Neural cell (in vitro differentiated cells): ENCODE results near the gene SNRPD3. TPM values are rescaled to one million over a fixed set of nuclear protein-coding genes. Genes with fewer than 3 reads are reported as not detected.

Experiments
- H2AFZ ChIP-seq: fragments of 200-600, 300-800 bp; sonication (generic), shearing (Covaris generic); 2 replicates; pipeline ENCODE4 v1.6.0; 2014; ENCODE audit warnings: low read depth, mild to moderate bottlenecking, antibody characterized with exemption, low read length, moderate library complexity
- H3F3A ChIP-seq: fragments of 200-600 bp; shearing (Covaris generic); 2 replicates; pipeline ENCODE4 v1.6.1; 2016; ENCODE audit warnings: mild to moderate bottlenecking, moderate library complexity, mixed read lengths, antibody characterized with exemption, low read length; ENCODE audit not compliant: insufficient read depth, poor library complexity, severe bottlenecking
- H3K27ac ChIP-seq: fragments of 200-600, 300-800 bp; sonication (generic), shearing (Covaris generic); 2 replicates; pipeline ENCODE4 v1.5.1; 2014; ENCODE audit warnings: mild to moderate bottlenecking, low read length, moderate library complexity
- H3K27me3 ChIP-seq: fragments of 300-800, 200-600 bp; sonication (generic), shearing (Covaris generic); 2 replicates; pipeline ENCODE4 v1.6.0; 2014; ENCODE audit warnings: mild to moderate bottlenecking, low read depth, low read length, moderate library complexity; ENCODE audit not compliant: insufficient read depth
- H3K36me3 ChIP-seq: fragments of 300-800, 200-600 bp; sonication (generic), shearing (Covaris generic); 2 replicates; pipeline ENCODE4 v1.5.1; 2014; ENCODE audit warnings: mild to moderate bottlenecking, antibody characterized with exemption, low read length, moderate library complexity; ENCODE audit not compliant: insufficient read depth
- H3K4me2 ChIP-seq: fragments of 300-800, 200-600 bp; sonication (generic), shearing (Covaris generic); 2 replicates; pipeline ENCODE4 v1.6.0; 2014; ENCODE audit warnings: mild to moderate bottlenecking, low read length
- H3K4me3 ChIP-seq: fragments of 300-800, 200-600 bp; sonication (generic), shearing (Covaris generic); 2 replicates; pipeline ENCODE4 v1.5.1; 2014; ENCODE audit warnings: mild to moderate bottlenecking, low read length, moderate library complexity
- H3K79me2 ChIP-seq: fragments of 200-600 bp; shearing (Covaris generic); replicated peaks from 2 replicates; pipeline ENCODE4 v1.6.0; 2014; ENCODE audit warnings: mild to moderate bottlenecking, low read length, moderate library complexity; ENCODE audit not compliant: insufficient read depth
- H3K9ac ChIP-seq: fragments of 300-800, 200-600 bp; sonication (generic), shearing (Covaris generic); 2 replicates; pipeline ENCODE4 v1.6.1; 2016; ENCODE audit warnings: mild to moderate bottlenecking, low read length, mixed read lengths
- H3K9me2 ChIP-seq: fragments of 200-600 bp; shearing (Covaris generic); 2 replicates; pipeline ENCODE4 v1.6.1; 2016; ENCODE audit warnings: mild to moderate bottlenecking, low read length, mixed read lengths; ENCODE audit not compliant: insufficient read depth
- H3K9me3 ChIP-seq: fragments of 200-600, 300-800 bp; sonication (generic), shearing (Covaris generic); 2 replicates; pipeline ENCODE4 v1.6.1; 2016; ENCODE audit warnings: mild to moderate bottlenecking, mixed run types, low read length, moderate library complexity, mixed read lengths
- H4K20me1 ChIP-seq: fragments of 200-600 bp; shearing (Covaris generic); 2 replicates; pipeline ENCODE4 v1.6.1; 2016; ENCODE audit warnings: mild to moderate bottlenecking, mixed run types; ENCODE audit not compliant: insufficient read depth
- EP300 ChIP-seq: fragments of 450-650 bp; conservative IDR thresholded peaks from 2 replicates; pipeline ENCODE4 v1.6.1; 2014; ENCODE audit warnings: antibody characterized with exemption, mild to moderate bottlenecking, moderate library complexity; ENCODE audit not compliant: poor library complexity, severe bottlenecking
- EZH2 ChIP-seq: fragments of 200-600, 300-800 bp; shearing (Covaris generic), sonication (generic); IDR thresholded peaks from 2 replicates; pipeline ENCODE4 v1.6.1; 2014; ENCODE audit warnings: antibody characterized with exemption, low read length, borderline replicate concordance, mild to moderate bottlenecking; ENCODE audit not compliant: insufficient read depth, poor library complexity, severe bottlenecking
- MXI1 ChIP-seq: fragments of 450-650 bp; conservative IDR thresholded peaks from 2 replicates; pipeline ENCODE4 v1.6.1; 2014; ENCODE audit warnings: antibody characterized with exemption, mild to moderate bottlenecking; ENCODE audit not compliant: poor library complexity, severe bottlenecking
- POLR2AphosphoS5 ChIP-seq: IDR thresholded peaks from 2 replicates; pipeline ENCODE4 v1.6.1; 2012
- RAD21 ChIP-seq: fragments of 450-650 bp; conservative IDR thresholded peaks from 2 replicates; pipeline ENCODE4 v1.6.1; 2014; ENCODE audit warnings: antibody characterized with exemption, mild to moderate bottlenecking, moderate library complexity
- SMC3 ChIP-seq: fragments of 450-650 bp; conservative IDR thresholded peaks from 2 replicates; pipeline ENCODE4 v1.6.1; 2014; ENCODE audit warnings: antibody characterized with exemption, mild to moderate bottlenecking, moderate library complexity; ENCODE audit not compliant: poor library complexity
- TAF1 ChIP-seq: IDR thresholded peaks from 2 replicates; pipeline ENCODE4 v1.6.1; 2012; ENCODE audit warnings: low read depth
- polyA plus RNA-seq: library from polyadenylated mRNA; depleted of rRNA; stranded (reverse); fragments of >200 nt; gene quantifications from 2 replicates; pipeline ENCODE4 v1.2.3, GENCODE V29; 2014
- TF ChIP-seq, protein P1 (sequence below): fragments of 450-650 bp; IDR thresholded peaks from 2 replicates; pipeline ENCODE4 v1.5.1; 2014; ENCODE audit warnings: antibody characterized with exemption, mild to moderate bottlenecking, moderate library complexity; ENCODE audit not compliant: poor library complexity, severe bottlenecking
- TF ChIP-seq, protein P2 (sequence below): IDR thresholded peaks from 2 replicates; pipeline ENCODE4 v1.6.1; 2012; ENCODE audit warnings: borderline replicate concordance

The SNRPD3 gene
- polyA plus RNA-seq, 1 donor from 2014 or later: 195 TPM

DNA sequence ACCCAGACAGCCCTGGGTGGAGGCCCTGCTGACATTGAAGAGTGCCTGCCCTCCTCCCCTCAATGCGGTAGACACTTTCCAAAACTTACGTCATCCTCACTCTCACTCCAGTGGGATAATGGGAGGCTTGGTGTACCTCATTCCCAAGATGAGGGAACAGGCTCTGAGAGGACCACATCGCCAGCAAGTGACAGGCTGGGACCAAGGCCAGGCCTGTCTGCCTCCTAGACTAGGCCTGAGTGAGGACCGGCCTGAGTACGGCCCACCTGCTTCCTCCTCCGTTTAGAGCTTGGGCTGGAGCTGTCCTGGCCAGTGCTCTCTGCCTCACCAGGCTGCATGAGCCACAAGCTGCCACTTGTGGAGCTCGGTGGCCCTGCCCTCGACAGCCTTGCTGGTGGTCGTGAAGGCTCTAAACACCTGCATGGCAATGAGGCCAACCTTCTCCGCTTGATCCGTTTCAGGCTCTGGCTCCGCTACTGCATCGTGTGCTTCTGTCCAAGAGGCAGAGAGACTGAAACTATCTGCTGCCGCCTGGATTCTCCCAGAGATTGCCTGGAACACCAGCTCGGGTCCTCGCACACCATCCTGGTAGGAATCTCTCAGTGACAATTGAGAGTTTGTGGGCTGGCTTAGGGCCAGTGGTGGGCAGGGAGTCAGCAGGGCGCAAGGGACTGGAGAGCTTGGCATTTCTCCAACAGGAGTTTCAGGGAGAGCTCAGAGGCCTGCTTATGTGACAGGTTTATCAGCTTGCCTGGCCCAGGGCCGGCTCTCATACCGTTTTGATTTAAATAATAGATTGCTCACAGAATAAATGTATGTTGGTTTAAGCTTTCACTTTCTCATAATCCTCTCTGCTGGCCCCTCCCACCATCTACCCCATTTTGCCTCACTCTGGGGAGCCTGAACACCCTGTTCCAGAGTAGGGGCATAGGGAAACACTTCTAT lies 27.7 kb downstream of the SNRPD3 start:
- Histone ChIP-seq H3K27me3 (no peaks in the 10 kb centered on the region), H4K20me1 (no peaks in the 10 kb centered on the region), H3K27ac (no peak overlapping the region), H3K9me2 (no peaks in the 10 kb centered on the region), H3K4me3 (no peak overlapping the region), H3K36me3 (no peaks in the 10 kb centered on the region), H2AFZ (no peak overlapping the region), H3K4me2 (no peak overlapping the region), H3F3A (no peaks in the 10 kb centered on the region), H3K9ac (no peak overlapping the region), H3K79me2 (no peaks in the 10 kb centered on the region), H3K9me3 (no peaks in the 10 kb centered on the region)
- no peak for TF ChIP-seq MXI1
- no peak for TF ChIP-seq POLR2AphosphoS5
- no peak for TF ChIP-seq RAD21
- no peak for TF ChIP-seq EP300
- TF ChIP-seq, protein P1, sequence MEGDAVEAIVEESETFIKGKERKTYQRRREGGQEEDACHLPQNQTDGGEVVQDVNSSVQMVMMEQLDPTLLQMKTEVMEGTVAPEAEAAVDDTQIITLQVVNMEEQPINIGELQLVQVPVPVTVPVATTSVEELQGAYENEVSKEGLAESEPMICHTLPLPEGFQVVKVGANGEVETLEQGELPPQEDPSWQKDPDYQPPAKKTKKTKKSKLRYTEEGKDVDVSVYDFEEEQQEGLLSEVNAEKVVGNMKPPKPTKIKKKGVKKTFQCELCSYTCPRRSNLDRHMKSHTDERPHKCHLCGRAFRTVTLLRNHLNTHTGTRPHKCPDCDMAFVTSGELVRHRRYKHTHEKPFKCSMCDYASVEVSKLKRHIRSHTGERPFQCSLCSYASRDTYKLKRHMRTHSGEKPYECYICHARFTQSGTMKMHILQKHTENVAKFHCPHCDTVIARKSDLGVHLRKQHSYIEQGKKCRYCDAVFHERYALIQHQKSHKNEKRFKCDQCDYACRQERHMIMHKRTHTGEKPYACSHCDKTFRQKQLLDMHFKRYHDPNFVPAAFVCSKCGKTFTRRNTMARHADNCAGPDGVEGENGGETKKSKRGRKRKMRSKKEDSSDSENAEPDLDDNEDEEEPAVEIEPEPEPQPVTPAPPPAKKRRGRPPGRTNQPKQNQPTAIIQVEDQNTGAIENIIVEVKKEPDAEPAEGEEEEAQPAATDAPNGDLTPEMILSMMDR: no peak
- TF ChIP-seq, protein P2, sequence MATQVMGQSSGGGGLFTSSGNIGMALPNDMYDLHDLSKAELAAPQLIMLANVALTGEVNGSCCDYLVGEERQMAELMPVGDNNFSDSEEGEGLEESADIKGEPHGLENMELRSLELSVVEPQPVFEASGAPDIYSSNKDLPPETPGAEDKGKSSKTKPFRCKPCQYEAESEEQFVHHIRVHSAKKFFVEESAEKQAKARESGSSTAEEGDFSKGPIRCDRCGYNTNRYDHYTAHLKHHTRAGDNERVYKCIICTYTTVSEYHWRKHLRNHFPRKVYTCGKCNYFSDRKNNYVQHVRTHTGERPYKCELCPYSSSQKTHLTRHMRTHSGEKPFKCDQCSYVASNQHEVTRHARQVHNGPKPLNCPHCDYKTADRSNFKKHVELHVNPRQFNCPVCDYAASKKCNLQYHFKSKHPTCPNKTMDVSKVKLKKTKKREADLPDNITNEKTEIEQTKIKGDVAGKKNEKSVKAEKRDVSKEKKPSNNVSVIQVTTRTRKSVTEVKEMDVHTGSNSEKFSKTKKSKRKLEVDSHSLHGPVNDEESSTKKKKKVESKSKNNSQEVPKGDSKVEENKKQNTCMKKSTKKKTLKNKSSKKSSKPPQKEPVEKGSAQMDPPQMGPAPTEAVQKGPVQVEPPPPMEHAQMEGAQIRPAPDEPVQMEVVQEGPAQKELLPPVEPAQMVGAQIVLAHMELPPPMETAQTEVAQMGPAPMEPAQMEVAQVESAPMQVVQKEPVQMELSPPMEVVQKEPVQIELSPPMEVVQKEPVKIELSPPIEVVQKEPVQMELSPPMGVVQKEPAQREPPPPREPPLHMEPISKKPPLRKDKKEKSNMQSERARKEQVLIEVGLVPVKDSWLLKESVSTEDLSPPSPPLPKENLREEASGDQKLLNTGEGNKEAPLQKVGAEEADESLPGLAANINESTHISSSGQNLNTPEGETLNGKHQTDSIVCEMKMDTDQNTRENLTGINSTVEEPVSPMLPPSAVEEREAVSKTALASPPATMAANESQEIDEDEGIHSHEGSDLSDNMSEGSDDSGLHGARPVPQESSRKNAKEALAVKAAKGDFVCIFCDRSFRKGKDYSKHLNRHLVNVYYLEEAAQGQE: no peak
- no peak for TF ChIP-seq TAF1
- TF ChIP-seq SMC3: no peak
- TF ChIP-seq EZH2: no peak

DNA sequence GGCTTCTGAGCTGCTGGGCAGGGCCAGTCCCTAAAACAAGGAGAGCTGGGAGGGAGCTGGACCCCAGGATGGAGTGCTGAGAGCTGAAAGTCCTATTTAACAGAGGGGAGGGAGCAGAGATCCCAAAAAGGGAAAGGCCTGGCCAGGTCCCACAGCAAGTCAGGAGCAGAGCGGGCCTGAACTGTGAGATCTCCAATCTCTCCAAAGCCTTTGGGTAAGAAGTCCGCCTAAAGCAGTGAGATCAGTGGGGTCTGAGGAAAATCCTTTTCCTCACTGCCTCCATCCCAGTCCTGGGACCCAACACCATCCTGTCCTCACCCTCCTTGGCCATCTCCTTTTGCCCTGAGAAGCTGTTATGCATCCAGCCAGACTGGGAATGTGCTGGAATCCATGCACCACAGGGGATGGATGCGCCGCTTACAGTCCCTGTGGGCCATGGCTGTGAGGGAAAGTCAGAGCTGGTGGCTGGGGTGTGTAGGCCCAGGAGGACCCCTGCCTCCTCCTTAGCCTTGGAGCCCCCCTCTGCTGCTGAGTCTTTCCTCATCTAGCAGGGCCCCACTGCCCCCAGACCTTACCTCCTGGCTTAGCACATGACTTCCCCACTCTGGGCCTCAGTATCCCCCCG lies 28.5 kb downstream of the SNRPD3 start:
- H3K79me2 ChIP-seq: no peaks in the 10 kb centered on the region
- no peaks in the 10 kb centered on the region for H3K9me3 ChIP-seq
- H3F3A ChIP-seq: no peaks in the 10 kb centered on the region
- H3K9ac ChIP-seq: no peak overlapping the region
- no peak overlapping the region for H3K4me2 ChIP-seq
- no peak overlapping the region for H3K27ac ChIP-seq
- H3K4me3 ChIP-seq: no peak overlapping the region
- H3K27me3 ChIP-seq: no peaks in the 10 kb centered on the region
- H3K36me3 ChIP-seq: no peaks in the 10 kb centered on the region
- no peaks in the 10 kb centered on the region for H4K20me1 ChIP-seq
- H2AFZ ChIP-seq: no peak overlapping the region
- no peaks in the 10 kb centered on the region for H3K9me2 ChIP-seq
- TF ChIP-seq, protein P2: no peak
- TF ChIP-seq EP300 (no peak), TAF1 (no peak), POLR2AphosphoS5 (no peak), SMC3 (no peak), MXI1 (no peak), EZH2 (no peak), RAD21 (no peak)
- TF ChIP-seq, protein P1: no peak
